Measurements from ENCODE around the gene ANKUB1.
A peak's percentile ranks its signal among the peaks of the same experiment; 100 is the strongest.

ANKUB1 gene

GRCh38 chr3:149808209-149808829 lies 16.0 kb upstream of the ANKUB1 start:
- peak; percentile 77 for DNase-seq

DNA sequence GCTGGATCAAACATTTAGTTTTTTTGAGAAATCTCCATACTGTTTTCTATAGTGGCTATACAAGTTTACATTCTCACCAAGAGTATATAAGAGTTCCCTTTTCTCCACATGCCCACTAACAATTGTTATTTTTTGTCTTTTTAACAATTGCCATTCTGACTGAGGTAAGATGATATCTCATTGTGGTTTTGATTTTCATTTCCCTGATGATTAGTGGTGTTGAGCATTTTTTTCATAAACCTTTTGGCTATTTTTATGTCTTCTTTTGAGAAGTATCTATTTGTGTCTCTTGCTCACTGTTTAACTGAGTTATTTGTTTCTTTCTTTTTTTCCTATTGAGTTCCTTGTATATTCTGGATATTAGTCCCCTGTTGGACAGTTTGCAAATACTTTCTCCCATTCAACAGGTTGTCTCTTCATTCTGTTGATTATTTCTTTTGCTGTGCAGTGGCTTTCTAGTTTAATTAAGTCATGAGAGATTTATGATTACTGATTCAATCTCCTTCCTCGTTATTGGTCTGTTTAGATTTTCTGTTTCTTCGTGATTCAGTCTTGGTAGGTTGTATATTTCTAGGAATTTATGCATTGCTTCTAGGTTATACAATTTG lies 13.9 kb upstream of the ANKUB1 start:
- no peak for DNase-seq

DNA sequence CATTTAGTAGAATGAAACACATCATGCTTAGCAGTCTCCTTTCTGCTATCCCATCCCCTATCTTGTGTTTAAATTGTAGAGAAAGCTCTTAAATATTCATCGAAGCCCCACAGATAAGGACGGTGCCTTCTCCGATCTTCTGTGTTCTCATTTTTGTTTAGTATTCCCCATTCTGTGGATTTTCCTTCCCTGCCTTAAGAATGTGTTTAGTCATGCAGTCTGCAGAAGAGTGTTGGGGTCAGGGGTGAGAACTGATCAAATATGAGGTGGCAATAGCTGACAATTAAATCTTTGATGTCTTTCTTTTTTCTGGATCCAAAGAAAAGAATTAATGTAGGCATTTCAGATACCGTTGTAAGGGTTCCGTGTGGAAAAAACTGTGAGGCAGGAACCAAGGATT lies 9.3 kb upstream of the ANKUB1 start:
- DNase-seq: no peak

GRCh38 chr3:149801195-149801594 lies 8.8 kb upstream of the ANKUB1 start:
- DNase-seq: no peak

GRCh38 chr3:149800693-149801092 lies 8.3 kb upstream of the ANKUB1 start:
- no peak for DNase-seq

DNA sequence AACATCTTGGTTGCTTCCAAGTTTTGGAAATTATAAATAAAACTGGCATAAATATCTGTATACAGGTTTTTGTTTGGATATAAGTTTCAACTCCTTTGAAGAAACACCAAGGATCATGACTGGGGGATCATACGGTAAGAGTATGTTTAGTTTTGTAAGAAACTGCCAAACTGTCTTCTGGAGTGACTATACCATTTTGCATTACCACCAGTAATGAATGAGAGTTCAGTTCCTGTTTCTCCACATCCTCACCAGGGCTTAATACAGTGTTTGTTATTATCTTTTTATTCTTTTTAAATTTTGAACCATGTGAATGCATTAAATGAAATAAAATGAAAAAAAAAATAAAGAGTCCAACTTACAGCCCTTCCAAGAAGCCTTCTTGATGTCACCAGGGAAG lies 3.7 kb upstream of the ANKUB1 start:
- no peak for DNase-seq

DNA sequence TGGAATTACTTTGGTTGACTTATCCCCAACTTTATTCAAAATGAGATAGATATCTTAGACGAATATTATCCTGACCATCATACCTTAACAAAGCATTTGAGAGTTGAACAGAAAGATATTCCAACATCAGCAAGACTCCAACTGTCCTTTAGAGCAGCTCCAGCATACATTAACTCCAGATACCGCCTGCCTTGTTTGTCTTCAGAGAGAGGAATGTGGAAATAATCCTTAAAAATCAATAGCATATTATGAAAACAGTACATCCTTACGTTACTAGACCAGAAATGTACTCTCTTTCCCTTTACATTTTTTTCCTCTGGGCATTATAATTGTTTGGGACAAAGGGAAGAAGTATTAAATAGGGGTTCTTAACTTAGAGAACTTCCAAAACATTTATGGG lies 1.7 kb downstream of the ANKUB1 start:
- DNase-seq: no peak

- DNase-seq: peak; percentile 33
Observed at GRCh38 chr3:149790268-149790667, 2.1 kb downstream of the ANKUB1 start.

DNA sequence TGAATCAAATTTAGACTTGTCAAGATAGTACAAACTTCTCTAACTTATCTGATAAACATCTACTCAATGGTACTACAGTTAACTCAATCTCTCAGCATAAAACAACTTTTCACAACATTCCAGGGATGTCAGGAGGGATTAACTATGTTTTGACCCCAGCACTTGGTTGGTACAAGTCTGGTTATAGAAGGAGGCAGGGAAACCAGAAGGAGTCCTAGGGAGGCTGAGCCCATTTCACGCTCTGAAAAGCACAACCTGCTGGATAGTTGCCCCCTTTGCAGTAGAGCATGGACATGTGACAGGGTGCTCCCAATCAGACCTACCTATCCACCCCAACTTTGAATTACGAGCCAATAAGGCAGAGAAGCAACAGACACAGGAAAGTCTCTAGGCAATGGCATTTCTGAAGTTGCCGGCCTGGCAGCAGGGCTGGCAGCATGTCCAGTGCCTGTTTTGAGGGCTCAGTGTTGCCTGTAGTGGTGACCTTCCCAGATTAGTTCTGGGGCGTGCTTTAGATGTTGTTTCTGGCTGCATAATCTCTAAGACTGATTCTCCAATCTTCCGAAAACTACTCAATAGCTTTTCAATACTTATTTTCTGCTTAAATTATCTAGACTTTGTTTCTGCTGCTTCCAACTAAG lies 8.2 kb downstream of the ANKUB1 start:
- peak; percentile 67 for DNase-seq

DNA sequence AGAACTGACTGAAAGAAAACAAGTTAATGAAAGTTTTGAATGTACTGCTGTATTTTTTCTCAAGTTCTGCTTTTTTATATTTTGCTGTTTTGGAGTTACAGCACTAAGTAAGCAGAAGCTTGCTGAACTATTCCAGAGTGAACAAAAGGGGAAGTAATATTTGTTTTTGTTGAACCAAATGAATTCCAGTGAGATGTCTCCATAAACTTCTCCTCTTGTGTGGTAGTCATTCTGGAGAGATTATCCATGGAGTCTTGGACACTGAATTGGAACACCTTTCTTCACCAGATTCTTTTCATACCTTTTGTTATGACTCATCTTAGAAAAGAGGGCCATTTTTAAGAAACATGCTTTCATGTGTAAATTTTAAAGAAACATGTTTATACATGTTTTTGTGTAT lies 8.8 kb downstream of the ANKUB1 start:
- DNase-seq: peak; percentile 81

GRCh38 chr3:149781741-149782140 lies 10.6 kb downstream of the ANKUB1 start:
- no peak for DNase-seq

DNA sequence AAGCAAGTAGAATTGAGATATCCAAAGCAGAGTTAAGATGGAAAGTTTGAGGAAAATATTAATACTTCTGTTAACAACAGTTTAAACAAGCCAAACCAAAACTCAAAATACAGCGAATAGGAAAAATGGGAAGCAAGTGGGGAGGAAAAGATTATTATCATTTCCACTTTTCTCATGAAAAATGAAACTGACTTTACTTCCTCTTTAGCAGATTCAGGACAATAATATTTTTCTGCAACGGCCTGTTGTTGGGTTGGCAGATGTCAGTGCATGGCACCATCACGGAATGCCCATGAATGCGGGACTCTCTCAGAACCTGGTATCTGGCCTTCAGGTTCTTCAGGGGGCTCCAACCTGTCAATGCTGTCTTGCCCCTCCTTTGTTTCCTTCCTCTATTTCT lies 11.1 kb downstream of the ANKUB1 start:
- no peak for DNase-seq

- DNase-seq: no peak
Observed at GRCh38 chr3:149777414-149778214, 14.7 kb downstream of the ANKUB1 start.

- no peak for DNase-seq
Observed at GRCh38 chr3:149776170-149776569, 16.2 kb downstream of the ANKUB1 start.

GRCh38 chr3:149772861-149773260 lies 19.5 kb downstream of the ANKUB1 start:
- peak; percentile 40 for DNase-seq

GRCh38 chr3:149771652-149772271 lies 20.6 kb downstream of the ANKUB1 start:
- no peak for DNase-seq

DNA sequence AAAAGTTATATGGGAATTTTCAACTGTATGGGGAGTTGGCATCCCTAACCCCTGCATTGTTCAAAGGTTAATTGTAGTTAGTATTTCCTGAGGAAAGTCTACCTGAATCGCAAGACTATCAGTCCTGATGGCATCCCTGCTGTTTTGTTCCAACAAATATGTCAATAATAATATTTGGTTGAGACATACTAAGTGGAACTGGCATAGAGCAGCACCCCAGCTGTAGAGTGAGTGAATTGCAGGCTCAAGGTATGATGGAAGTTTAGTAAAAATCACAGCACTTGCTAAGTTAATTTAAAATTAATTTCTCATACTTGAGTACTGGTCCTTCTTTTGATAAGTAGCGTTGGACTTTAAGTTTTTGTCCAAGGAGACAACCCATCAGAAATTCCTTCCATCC lies 22.1 kb downstream of the ANKUB1 start:
- DNase-seq: no peak

DNA sequence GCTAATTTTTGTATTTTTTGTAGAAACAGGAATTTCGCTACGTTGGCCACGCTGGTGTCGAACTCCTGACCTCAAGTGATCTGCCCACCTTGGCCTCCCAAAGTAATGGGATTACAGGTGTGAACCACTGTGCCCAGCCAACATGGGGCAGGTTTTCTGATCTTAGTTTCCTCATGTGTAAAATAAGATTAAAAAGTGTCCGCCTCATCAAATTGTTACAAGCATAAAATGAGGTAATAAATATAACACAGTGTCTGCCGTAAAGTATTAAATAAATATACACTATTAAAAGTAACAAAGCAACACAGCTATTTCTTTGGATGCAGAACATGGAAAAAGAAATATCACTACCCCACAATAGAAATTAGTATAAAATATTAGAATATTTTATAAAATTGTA lies 23.6 kb downstream of the ANKUB1 start:
- DNase-seq: no peak

DNA sequence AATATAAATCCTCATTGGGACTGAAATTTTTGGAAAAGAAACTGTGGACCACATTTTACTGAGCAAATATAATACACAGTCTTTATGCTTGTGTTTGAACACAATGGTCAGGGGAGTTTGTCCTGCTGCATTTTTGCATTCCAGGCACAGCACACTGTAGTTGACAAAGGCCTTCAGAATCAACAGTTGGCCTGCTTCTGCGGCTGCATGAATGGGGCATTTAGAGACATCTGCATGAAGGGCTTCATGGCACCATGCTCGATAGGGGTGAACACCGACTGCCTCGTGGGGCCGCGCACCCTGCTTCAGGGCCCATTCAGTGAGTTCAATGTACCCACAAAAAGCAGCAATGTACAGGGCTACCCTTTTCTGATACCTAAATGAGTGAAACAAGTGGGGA lies 24.6 kb downstream of the ANKUB1 start:
- no peak for DNase-seq

GRCh38 chr3:149765762-149766334 lies 26.5 kb downstream of the ANKUB1 start:
- DNase-seq: peak; percentile 36

- no peak for DNase-seq
Observed at GRCh38 chr3:149764302-149764701, 28.1 kb downstream of the ANKUB1 start.

DNA sequence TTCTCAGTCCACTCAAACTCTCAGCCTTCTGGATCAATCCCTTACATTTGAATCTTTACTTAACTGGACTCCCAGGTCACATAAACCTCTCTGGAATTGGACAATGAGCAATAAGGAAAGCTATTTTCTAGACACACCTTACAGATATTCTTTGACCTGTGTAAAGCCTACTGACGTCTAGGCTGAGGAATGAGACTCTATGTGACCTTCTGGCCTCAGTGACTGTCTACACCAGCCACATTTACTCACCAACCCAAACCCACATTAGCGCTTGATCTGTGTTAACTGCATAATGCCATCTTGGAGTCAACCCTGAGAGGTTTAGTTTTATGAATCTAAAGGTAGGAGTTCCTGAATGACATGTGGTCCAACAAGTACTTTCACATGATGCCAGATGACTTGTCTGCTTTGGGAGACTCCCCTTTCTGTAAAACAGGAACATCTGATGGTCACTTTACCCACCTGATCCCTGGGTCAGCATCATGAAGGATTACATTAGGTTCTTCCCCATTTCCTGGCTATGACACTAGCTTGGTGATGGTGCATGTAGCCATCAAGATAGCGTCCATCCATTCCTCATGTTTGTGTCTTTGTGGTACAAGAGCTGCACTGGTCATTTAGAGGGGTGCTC lies 28.7 kb downstream of the ANKUB1 start:
- DNase-seq: no peak
